Choroid plexus epithelial cell (primary cell): ENCODE results near the gene MED4.

Experiments
- DNase-seq: peaks from one replicate; pipeline ENCODE4 v3.0.0-alpha.2; 2010; ENCODE audit warnings: low read depth
- H3K4me3 ChIP-seq: 2 replicates; pipeline ENCODE4 v1.5.1; 2011; ENCODE audit warnings: low read depth, mild to moderate bottlenecking, control low read depth, low read length, moderate library complexity
- CTCF ChIP-seq: conservative IDR thresholded peaks from 2 replicates; pipeline ENCODE4 v1.5.1; 2011; ENCODE audit warnings: low read depth, mild to moderate bottlenecking, control low read depth, inconsistent platforms, low read length, moderate library complexity

Gene MED4

GRCh38 chr13:48094781-48095502 is at the start of gene MED4:
Gene MED4, minus strand, starts transcription at chr13:48095104. Its CDS starts 26 bp downstream, at chr13:48095078.
- H3K4me3 ChIP-seq = peak within 1 kb of the TSS; percentile 91
- peak; percentile 95 for DNase-seq
- TF ChIP-seq CTCF = peak; percentile 100

- no peak for TF ChIP-seq CTCF
- H3K4me3 ChIP-seq = no peak overlapping the region
- DNase-seq = peak; percentile 77
Observed at GRCh38 chr13:48144413-48145035, 49.6 kb upstream of the MED4 start.

GRCh38 chr13:48142436-48142835 is 47.5 kb upstream of the MED4 start:
- TF ChIP-seq CTCF = no peak
- DNase-seq = no peak

GRCh38 chr13:48138270-48138669 is 43.4 kb upstream of the MED4 start:
- DNase-seq = no peak

More at GRCh38 chr13:48142436-48142835, 47.5 kb upstream of the MED4 start:
- H3K4me3 ChIP-seq = no peak overlapping the region

GRCh38 chr13:48132961-48133360 is 38.1 kb upstream of the MED4 start:
- TF ChIP-seq CTCF = no peak
- DNase-seq = no peak

More at GRCh38 chr13:48138270-48138669, 43.4 kb upstream of the MED4 start:
- no peak for TF ChIP-seq CTCF
- no peak overlapping the region for H3K4me3 ChIP-seq

GRCh38 chr13:48131533-48131932 is 36.6 kb upstream of the MED4 start:
- TF ChIP-seq CTCF = no peak
- peak; percentile 21 for DNase-seq
- no peak overlapping the region for H3K4me3 ChIP-seq

More at GRCh38 chr13:48132961-48133360, 38.1 kb upstream of the MED4 start:
- no peak overlapping the region for H3K4me3 ChIP-seq
